AG10803 (cell line): Measurements from ENCODE around the gene MCTP2.
A peak's percentile ranks its signal among the peaks of the same experiment; 100 is the strongest.

Experiments used
- DNase-seq: peaks from one replicate; pipeline ENCODE4 v3.0.0; 2010; ENCODE audit warnings: low read depth
- H3K4me3 ChIP-seq: 2 replicates; pipeline ENCODE4 v1.5.1; 2011; ENCODE audit warnings: mild to moderate bottlenecking, low read length, control low read depth
- TF ChIP-seq, protein P1 (sequence below): conservative IDR thresholded peaks from 2 replicates; pipeline ENCODE4 v1.5.1; 2011; ENCODE audit warnings: mild to moderate bottlenecking, low read length, control low read depth, inconsistent platforms

Gene MCTP2

GRCh38 chr15:94385441-94385840 lies 154.1 kb downstream of the MCTP2 start:
- no peak for DNase-seq
- H3K4me3 ChIP-seq = no peak overlapping the region
- TF ChIP-seq, protein P1, sequence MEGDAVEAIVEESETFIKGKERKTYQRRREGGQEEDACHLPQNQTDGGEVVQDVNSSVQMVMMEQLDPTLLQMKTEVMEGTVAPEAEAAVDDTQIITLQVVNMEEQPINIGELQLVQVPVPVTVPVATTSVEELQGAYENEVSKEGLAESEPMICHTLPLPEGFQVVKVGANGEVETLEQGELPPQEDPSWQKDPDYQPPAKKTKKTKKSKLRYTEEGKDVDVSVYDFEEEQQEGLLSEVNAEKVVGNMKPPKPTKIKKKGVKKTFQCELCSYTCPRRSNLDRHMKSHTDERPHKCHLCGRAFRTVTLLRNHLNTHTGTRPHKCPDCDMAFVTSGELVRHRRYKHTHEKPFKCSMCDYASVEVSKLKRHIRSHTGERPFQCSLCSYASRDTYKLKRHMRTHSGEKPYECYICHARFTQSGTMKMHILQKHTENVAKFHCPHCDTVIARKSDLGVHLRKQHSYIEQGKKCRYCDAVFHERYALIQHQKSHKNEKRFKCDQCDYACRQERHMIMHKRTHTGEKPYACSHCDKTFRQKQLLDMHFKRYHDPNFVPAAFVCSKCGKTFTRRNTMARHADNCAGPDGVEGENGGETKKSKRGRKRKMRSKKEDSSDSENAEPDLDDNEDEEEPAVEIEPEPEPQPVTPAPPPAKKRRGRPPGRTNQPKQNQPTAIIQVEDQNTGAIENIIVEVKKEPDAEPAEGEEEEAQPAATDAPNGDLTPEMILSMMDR = no peak

- TF ChIP-seq, protein P1 = no peak
- no peak for DNase-seq
- H3K4me3 ChIP-seq = no peak overlapping the region
Measured at GRCh38 chr15:94386351-94386750, 155.0 kb downstream of the MCTP2 start.

DNA sequence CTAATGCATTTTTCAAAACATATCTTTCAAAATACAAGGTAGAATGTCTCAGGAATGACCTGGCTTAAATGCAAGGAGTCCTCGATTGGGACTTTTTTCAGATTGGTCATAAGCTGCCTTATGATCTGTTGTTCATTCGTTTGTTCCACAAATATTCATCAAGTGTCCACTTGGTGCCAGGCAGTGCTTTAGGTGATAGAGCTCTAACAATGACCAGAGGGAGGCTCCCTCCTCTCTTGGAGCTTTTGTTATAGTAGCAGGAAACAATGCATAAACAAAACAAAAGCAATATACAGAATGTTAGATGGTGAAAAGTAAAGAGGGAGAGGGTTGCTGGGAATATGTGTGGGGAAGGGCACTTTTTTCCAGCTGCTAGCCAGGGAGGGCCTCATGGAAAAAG lies 156.1 kb downstream of the MCTP2 start:
- TF ChIP-seq, protein P1 = no peak
- DNase-seq = no peak
- no peak overlapping the region for H3K4me3 ChIP-seq

- no peak overlapping the region for H3K4me3 ChIP-seq
- DNase-seq = no peak
- TF ChIP-seq, protein P1 = no peak
Measured at GRCh38 chr15:94387849-94388441, 156.6 kb downstream of the MCTP2 start.

- DNase-seq = peak; percentile 42
- TF ChIP-seq, protein P1 = no peak
- no peak overlapping the region for H3K4me3 ChIP-seq
Measured at GRCh38 chr15:94395640-94396039, 164.3 kb downstream of the MCTP2 start.

DNA sequence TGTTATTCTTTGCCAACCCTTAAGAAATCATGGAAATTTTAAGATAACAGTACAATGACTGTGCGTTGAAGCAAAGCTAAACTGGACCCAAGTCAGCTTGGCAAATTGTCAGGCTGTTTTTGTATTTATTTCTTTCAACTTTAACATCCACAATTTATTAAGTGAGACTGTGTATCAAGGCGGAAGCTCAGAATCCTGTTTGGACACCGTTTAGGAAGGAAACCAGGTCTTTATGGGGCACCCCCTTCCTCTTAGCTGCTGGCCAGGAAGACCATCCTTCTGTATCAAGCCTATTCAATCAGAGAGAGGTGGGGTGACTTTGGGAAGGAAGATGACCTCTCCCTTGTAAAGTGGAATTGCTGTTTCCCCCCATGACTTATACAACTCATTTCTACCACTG lies 166.0 kb downstream of the MCTP2 start:
- DNase-seq = no peak
- no peak overlapping the region for H3K4me3 ChIP-seq
- TF ChIP-seq, protein P1 = no peak

- DNase-seq = no peak
- TF ChIP-seq, protein P1 = no peak
- no peak overlapping the region for H3K4me3 ChIP-seq
Measured at GRCh38 chr15:94398001-94398400, 166.6 kb downstream of the MCTP2 start.
